ENCODE data around the gene WDHD1. TPM values are rescaled to one million over a fixed set of nuclear protein-coding genes. Genes with fewer than 3 reads are reported as not detected.

Gene WDHD1
- total RNA-seq, 2 donors from 2014 or later = 3.0 to 5.1 TPM

- H3K36me3 ChIP-seq = no peaks in the 10 kb centered on the region
- H3K27me3 ChIP-seq (replicated peaks; ENCODE audit: insufficient read depth) = no peaks in the 10 kb centered on the region
- H3K4me1 ChIP-seq (replicated peaks) = no peaks in the 10 kb centered on the region
- no peak overlapping the region for H3K27ac ChIP-seq
- H3K9me3 ChIP-seq = no peaks in the 10 kb centered on the region
- no peak for TF ChIP-seq CTCF (IDR thresholded peaks at IDR 0.05)
- TF ChIP-seq POLR2A (IDR thresholded peaks at IDR 0.05) = no peak
- TF ChIP-seq POLR2AphosphoS5 (IDR thresholded peaks at IDR 0.05) = no peak
- intact Hi-C loops (cut with DNase I) = no loop called here
- H3K4me3 ChIP-seq = no peak overlapping the region
- no peak for DNase-seq (ENCODE audit: low spot score)
- 97% methylated on average over 2 of the region's 2 CpGs for WGBS
These were observed 6.8 kb downstream of the WDHD1 start for GRCh38 chr14:55019968-55020554.

- no peaks in the 10 kb centered on the region for H3K27me3 ChIP-seq (replicated peaks; ENCODE audit: insufficient read depth)
- no peaks in the 10 kb centered on the region for H3K9me3 ChIP-seq
- no peak for DNase-seq (ENCODE audit: low spot score)
- no peak overlapping the region for H3K4me3 ChIP-seq
- WGBS = 93% methylated on average over 2 of the region's 2 CpGs
- TF ChIP-seq CTCF (IDR thresholded peaks at IDR 0.05) = no peak
- TF ChIP-seq POLR2AphosphoS5 (IDR thresholded peaks at IDR 0.05) = no peak
- TF ChIP-seq POLR2A (IDR thresholded peaks at IDR 0.05) = no peak
- H3K27ac ChIP-seq = no peak overlapping the region
- H3K4me1 ChIP-seq (replicated peaks) = no peaks in the 10 kb centered on the region
- no peaks in the 10 kb centered on the region for H3K36me3 ChIP-seq
- intact Hi-C loops (cut with DNase I) = no loop called here
These were observed 11.9 kb downstream of the WDHD1 start for GRCh38 chr14:55015006-55015405.

GRCh38 chr14:55005071-55005470, 21.8 kb downstream of the WDHD1 start:
- H3K4me1 ChIP-seq (replicated peaks) = no peaks in the 10 kb centered on the region
- TF ChIP-seq POLR2A (IDR thresholded peaks at IDR 0.05) (no peak), CTCF (IDR thresholded peaks at IDR 0.05) (no peak), POLR2AphosphoS5 (IDR thresholded peaks at IDR 0.05) (no peak)
- no peak overlapping the region for H3K4me3 ChIP-seq
- no peaks in the 10 kb centered on the region for H3K36me3 ChIP-seq
- intact Hi-C loops (cut with DNase I) = no loop called here
- H3K9me3 ChIP-seq = no peaks in the 10 kb centered on the region
- H3K27ac ChIP-seq = no peak overlapping the region
- no peaks in the 10 kb centered on the region for H3K27me3 ChIP-seq (replicated peaks; ENCODE audit: insufficient read depth)
- WGBS = 80% methylated on average over 4 of the region's 4 CpGs
- no peak for DNase-seq (ENCODE audit: low spot score)

GRCh38 chr14:55000381-55000780, 26.5 kb downstream of the WDHD1 start:
- TF ChIP-seq CTCF (IDR thresholded peaks at IDR 0.05) (no peak), POLR2AphosphoS5 (IDR thresholded peaks at IDR 0.05) (no peak), POLR2A (IDR thresholded peaks at IDR 0.05) (no peak)
- Histone ChIP-seq H3K9me3 (no peaks in the 10 kb centered on the region), H3K27me3 (replicated peaks; ENCODE audit: insufficient read depth) (no peaks in the 10 kb centered on the region), H3K4me1 (replicated peaks) (no peaks in the 10 kb centered on the region), H3K27ac (no peak overlapping the region), H3K36me3 (no peaks in the 10 kb centered on the region), H3K4me3 (no peak overlapping the region)
- WGBS = 82% methylated on average over 3 of the region's 3 CpGs
- intact Hi-C loops (cut with DNase I) = no loop called here
- no peak for DNase-seq (ENCODE audit: low spot score)

GRCh38 chr14:54985156-54985555, 41.7 kb downstream of the WDHD1 start:
- no peaks in the 10 kb centered on the region for H3K36me3 ChIP-seq
- no peaks in the 10 kb centered on the region for H3K9me3 ChIP-seq
- H3K4me1 ChIP-seq (replicated peaks) = no peaks in the 10 kb centered on the region
- 66% methylated on average over 4 of the region's 4 CpGs for WGBS
- H3K4me3 ChIP-seq = no peak overlapping the region
- no peaks in the 10 kb centered on the region for H3K27me3 ChIP-seq (replicated peaks; ENCODE audit: insufficient read depth)
- no peak for TF ChIP-seq POLR2AphosphoS5 (IDR thresholded peaks at IDR 0.05)
- no peak for TF ChIP-seq CTCF (IDR thresholded peaks at IDR 0.05)
- TF ChIP-seq POLR2A (IDR thresholded peaks at IDR 0.05) = no peak
- intact Hi-C loops (cut with DNase I) = no loop called here
- H3K27ac ChIP-seq = no peak overlapping the region
- no peak for DNase-seq (ENCODE audit: low spot score)
